Sigmoid colon (tissue), 4 donors: ENCODE data around the gene RABEP1.

Source experiments
- CTCF ChIP-seq, 4 experiments: fragments of 450-650 bp in 3 of 4; fragments of 200-600 bp in 1 of 4; IDR thresholded peaks; one replicate each; pipeline ENCODE4 v1.5.1; 2016 to 2019; ENCODE audit warnings: antibody characterized with exemption in 4 of 4, mild to moderate bottlenecking in 3 of 4, moderate library complexity in 2 of 4
- POLR2A ChIP-seq, 2 donors: fragments of 450-650 bp; IDR thresholded peaks; one replicate each; pipeline ENCODE4 v1.6.1; 2016; ENCODE audit warnings: antibody characterized with exemption in 2 of 2, mild to moderate bottlenecking in 2 of 2, moderate library complexity in 2 of 2
- POLR2AphosphoS5 ChIP-seq, 4 donors: sonication (generic); formaldehyde crosslinking; IDR thresholded peaks; one replicate each; pipeline ENCODE4 v1.6.1; 2017; ENCODE audit warnings: antibody characterized with exemption in 4 of 4

GRCh38 chr17:5284681-5285080 is 2.6 kb downstream of the RABEP1 start:
- TF ChIP-seq CTCF (IDR thresholded peaks at IDR 0.05) (no peak), POLR2A (IDR thresholded peaks at IDR 0.05) (no peak), POLR2AphosphoS5 (IDR thresholded peaks at IDR 0.05) (no peak)
